NCI-H2107 treated with DMSO at 0.1 percent for 48 hours (cell line): ENCODE results near the gene CASP12.

Experiments
- DNase-seq: peaks from one replicate; lab custom pipeline; 2025; ENCODE audit not compliant: unreplicated experiment; lab: John Stamatoyannopoulos, UW

Gene CASP12

GRCh38 chr11:104892723-104893511 lies 5.3 kb downstream of the CASP12 start:
- DNase-seq = no peak

DNA sequence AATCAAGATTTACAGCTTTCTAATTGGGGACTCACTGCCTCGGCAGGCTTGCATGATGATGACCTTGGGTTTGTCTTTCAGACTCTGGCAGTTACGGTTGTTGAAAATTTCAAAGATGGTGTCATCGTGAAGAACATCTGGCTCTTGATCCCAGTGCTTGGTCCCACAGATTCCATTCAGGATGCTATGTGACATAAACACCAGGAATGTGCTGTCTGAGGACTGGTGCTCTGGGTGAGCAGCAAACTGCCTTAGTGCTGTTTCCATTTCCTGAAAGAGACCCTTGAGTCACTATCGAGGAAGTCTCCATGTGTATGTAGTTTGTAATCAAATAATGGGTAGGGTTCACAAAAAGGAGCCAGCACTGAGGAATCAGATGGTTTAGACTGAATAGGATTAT lies 7.1 kb downstream of the CASP12 start:
- DNase-seq = no peak

DNA sequence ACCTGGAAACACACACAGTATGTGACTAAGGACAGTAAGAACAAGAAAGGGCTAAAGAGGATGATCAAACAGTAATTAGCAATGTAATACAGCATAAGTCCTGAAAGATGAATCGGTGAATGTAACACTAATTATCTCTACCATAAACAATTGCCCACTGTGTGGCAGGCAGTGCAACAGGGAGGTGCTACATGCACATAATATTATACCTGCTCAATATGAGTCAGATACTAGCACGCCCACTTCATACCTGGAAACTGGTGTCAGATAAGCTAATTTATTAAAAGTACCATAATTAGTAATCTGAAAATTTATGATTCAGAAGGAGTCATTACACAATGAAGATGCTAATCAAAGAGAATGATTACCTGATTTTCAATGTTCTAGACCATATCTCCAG lies 14.9 kb downstream of the CASP12 start:
- DNase-seq = no peak

DNA sequence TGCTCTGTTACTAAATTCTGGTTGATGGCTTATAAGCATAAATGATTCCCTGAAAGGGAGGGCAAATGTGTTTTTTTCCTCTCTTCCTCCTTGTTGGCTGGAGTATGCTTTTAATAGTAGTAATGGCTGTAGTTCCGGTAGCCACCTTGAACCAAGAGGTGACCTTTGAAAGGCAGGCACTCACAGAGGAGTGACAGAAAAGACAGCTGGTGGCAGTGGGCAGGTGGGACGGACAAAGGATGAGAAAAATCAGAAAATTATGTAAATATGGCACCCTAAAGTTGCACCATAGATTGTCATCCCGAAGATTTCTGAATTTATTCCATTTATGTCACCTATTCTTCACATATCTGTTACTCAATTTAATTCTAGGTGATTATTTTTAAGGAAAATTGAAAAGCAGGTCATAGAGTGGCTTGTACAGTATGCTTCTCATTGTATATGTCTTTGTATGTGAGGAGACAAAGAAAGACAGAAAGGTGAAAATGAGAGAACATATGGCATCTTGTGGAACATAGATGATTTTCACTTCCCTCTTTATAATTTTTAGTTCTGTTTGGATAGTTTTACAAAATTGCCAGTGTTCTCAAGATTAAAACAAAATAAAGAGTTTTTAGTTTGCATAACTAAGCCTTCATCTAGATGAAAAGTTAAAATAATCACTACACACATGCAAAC lies 17.0 kb downstream of the CASP12 start:
- DNase-seq = no peak

DNA sequence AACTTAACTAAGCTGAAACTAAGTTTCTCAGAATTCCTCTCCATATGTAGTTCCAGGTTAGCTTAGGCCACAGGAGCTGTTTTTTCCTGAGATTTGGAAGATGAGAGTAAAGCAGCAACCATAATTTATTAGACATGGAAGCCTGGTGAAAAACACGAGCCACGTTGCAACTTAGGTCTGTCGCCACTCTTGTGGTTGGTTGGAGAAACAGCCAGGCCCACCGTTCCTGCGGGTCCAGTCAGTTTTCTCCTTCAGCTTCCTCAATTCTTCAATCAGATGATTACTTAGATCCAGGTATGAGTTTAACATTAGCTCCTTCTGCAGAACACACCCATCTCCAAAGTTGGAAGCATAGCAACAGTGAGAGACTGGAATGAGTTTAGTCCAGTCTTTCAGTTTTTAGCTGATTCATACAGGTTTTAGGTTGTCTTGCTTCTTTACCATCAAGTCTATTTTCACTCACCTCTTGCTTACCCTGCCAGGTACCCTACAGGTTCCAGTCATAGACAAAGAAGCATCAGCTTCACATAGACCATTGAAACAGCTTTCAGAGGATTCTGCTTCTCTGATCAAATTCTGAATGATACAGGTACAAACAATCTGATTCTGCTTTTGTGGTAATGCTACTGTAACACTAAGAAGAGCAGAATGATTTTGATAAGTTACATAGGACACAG lies 18.6 kb downstream of the CASP12 start:
- DNase-seq = no peak

DNA sequence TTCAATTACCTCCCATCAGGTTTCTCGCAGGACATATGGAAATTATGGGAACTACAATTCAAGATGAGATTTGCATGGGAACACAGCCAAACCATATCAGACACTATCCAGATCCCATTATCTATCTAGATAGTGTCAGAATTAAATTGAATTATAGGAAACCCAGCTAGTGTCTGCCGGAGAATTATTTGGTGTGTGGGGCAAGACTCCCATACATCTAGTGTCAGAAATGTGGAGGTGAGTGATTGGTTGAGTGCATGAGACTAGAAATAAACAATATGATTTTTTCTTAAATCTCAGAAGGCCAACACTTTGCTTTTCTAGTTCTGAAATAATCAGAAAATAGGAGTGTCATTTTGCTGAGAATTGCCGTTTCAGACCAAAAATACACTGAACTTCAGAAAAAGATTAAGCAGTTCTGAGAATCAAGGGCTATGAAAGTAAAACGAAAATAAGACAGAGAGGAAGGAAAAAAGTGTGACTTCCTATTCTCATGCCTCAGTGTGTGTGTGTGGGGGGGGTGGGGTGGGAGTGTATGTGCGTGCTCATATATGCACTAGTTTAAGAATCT lies 21.3 kb downstream of the CASP12 start:
- DNase-seq = no peak

DNA sequence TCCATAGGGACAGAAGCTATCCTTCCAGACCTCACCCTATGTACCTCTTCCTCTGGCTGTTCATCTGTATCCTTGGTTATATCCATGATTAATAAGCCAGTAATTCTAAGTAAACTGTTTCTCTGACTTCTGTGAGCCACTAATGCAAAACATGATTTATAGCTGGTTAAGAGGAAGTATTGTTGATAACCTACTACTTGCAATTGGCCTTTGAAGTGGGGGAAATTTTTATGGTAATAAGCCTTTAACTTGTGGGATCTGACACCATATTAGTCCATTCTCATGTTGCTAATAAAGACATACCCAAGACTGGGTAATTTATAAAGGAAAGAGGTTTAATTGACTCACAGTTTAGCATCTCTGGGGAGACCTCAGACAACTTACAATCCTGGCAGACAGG lies 21.9 kb downstream of the CASP12 start:
- DNase-seq = no peak

DNA sequence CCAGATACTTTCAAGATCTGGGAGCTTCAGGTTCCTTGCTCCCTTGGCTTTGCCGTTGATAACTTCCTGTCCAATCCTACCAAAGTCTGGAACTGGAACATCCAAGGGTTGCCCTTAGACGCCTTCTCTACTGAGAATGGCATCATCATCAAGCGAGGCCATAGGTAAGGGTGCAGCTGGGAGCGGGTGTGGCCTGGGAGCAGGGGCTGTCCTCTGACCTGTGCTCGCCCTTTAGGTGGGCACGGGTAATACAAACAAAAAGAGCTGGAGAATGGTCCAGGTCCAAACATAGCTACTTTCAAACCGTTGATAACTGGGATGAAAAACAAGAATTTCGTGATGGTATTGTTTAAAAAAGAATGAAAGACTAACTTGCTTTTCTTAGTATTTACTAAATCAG lies 25.0 kb downstream of the CASP12 start:
- DNase-seq = no peak

DNA sequence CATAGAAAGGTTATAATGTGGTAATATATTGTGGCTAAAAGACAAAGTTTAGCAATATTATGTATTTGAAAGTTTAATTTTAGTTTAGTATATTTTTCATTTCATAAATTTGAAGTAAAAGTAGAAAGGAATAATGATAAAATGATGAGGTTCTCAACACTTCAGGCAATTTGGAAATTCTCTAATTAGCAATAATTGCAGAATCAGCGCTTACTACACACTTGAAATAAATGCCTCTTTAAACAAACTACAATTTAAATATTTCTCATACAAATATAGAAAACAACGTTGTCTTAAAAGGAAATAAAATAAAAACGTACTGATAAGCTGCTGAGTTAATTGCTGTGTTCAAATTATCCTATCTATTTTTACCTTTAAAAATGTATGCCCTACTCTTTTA lies 25.9 kb downstream of the CASP12 start:
- no peak for DNase-seq

- no peak for DNase-seq
Measured at GRCh38 chr11:104870910-104871309, 27.4 kb downstream of the CASP12 start.

GRCh38 chr11:104866815-104867214 lies 31.4 kb downstream of the CASP12 start:
- no peak for DNase-seq

DNA sequence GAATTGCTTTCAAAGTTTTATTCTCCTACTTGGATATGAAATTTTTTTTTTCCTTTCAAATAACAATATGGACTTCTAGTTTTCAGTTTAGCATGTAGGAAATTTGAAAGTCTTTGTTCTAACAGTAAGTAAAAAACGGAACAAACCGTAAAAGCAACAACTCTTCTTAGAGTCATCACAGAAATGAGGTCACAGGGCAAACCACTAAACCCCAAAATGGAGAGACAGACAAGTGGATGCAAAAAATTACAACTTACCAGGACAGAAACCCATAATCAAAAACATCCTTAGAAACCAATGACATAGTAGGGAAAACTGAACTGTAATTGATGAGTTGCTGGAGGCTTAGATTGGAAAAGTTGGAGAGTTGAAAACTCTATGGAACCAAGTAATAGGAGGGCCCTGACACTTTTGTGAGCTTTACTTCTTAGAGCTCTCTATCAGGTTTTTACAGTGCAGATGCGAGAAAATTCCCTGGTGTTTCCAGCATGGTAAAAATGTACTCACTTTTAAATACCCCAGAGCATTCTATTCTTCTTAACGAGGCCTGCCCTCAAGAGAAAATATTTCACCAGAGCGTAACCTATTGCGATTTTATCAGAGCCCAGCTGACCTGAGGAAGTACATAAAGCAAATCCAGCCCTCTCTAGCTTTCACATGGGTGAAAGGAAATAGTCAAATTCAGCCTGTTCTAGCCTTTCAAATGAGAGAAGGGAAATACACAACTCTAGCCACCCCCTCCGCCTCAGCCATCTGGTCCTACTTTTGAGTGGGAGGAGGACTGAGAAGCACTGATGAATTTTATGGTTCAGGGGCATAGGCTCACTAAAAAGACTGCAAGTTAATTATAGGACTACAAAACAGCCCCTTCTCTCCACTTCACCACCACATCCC lies 39.1 kb downstream of the CASP12 start:
- no peak for DNase-seq

DNA sequence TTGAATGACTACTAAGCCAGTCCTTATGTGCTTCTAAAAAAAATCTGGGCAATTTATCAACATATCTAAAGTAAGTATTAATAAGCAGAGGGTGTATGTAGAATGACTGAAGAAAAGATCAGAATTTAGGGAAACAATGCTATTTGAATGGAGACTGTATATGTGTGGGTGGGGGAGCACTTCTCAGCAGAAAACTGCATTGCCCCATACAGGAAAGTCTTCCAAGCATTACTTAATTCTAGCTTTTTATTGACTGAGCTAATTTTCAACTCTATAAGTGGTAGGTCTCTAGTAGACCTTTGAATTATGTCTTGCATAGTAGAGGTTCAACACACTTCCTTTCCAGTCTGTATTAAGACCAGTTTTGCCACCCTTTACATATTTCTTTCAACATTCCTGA lies 41.7 kb downstream of the CASP12 start:
- no peak for DNase-seq

GRCh38 chr11:104855965-104856364 lies 42.3 kb downstream of the CASP12 start:
- DNase-seq = no peak

DNA sequence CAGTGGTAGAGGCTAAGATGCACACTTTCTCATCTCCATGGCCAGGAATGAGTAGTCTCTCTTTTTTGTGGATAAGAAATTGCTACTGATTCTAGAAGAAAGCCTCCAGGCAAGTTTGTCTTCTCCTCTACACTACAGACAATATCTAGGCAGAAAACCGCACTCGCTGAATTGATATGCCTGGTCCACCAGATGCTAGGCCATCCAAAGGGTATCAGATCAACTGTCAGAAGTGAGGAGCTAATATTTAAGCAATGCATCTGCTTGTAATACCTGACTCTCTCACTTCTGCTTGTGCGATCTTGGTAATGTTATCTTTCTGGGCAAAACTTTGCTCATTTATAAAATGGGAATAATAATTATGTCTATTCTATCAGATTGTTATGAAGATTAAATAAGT lies 45.0 kb downstream of the CASP12 start:
- no peak for DNase-seq

DNA sequence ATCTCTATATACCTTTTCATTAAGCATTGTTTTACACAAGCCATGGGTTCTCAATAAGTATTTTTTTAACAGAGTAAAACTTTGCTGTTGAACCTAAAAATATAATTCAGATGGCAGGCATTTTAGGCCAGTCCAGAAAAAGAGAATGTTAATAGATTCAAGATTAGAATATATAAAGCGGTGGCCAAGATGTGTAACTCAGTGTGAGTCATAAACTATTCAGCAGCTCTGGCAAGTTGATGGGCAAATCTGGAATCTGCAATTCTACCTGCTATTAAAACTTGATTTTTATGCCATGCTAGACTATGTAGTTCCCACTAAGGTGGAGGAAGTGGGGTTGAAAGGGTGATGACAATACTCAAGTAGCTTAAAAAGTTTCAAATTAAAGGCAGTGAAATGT lies 45.4 kb downstream of the CASP12 start:
- DNase-seq = no peak

DNA sequence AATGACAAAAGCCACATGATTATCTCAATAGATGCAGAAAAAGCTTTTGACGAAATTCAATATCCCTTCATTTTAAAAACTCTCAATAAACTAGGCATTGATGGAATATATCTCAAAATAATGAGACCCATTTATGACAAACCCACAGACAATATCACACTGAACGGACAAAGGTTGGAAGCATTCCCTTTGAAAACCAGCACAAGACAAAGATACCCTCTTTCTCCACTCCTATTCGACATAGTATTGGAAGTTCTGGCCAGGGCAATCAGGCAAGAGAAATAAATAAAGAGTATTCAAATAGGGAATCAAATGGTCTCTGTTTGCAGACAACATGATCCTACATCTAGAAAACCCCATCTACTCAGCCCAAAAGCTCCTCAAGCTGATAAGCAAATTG lies 52.0 kb downstream of the CASP12 start:
- no peak for DNase-seq

DNA sequence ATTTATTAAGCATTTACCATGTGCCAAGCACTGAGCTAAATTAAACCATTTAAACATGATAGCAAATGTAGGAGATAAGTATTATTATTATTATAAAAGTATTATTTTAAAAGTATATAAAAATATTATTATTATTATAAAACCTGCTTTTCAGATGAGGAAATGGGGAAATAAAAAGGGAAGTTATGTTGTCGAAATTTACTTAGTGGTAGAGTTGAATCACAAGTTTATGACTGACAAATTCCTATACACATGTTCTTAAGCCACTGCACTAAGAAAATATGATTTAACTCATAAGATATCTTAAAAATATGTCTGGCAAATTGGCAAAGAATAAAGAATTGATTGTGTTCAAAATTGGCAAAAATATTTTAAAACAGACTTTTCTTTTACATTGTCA lies 53.8 kb downstream of the CASP12 start:
- DNase-seq = no peak

GRCh38 chr11:104843150-104843836 lies 55.0 kb downstream of the CASP12 start:
- no peak for DNase-seq

DNA sequence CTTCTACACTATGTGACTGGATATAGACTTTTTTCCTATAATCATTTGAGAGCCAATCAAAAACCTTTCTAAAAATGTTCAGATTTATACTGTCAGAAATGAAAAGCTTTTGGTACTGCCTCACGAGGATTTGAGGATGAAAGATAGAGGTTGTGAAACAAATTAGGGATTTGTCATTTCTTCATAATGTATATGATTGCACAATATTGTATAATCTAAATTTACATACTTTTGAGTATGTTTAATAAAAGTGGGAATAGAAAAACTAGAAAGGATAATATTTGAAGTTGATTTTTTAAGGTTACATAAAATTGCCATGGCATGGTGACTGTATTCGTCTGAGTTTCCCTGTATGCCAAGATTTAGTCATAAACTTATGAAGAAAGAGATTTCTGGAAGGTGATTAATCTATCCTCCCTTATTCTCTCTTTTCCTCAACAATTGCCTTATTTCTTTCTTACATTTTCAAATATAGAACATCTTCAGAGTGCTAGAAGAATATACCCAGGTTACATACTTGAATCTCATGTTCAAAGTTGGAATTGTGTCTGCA lies 56.2 kb downstream of the CASP12 start:
- no peak for DNase-seq
